HUDEP-2 (cell line): ENCODE data around the gene CPLX1.

Source experiments
- DNase-seq, 76 experiments: peaks; one replicate each; lab custom pipeline; 2025; ENCODE audit not compliant: unreplicated experiment in 76 of 76; lab: John Stamatoyannopoulos, UW

CPLX1 gene

GRCh38 chr4:856225-856901, 30.4 kb upstream of the CPLX1 start:
- DNase-seq = no peak

GRCh38 chr4:855880-856224, 29.9 kb upstream of the CPLX1 start:
- DNase-seq = no peak

DNA sequence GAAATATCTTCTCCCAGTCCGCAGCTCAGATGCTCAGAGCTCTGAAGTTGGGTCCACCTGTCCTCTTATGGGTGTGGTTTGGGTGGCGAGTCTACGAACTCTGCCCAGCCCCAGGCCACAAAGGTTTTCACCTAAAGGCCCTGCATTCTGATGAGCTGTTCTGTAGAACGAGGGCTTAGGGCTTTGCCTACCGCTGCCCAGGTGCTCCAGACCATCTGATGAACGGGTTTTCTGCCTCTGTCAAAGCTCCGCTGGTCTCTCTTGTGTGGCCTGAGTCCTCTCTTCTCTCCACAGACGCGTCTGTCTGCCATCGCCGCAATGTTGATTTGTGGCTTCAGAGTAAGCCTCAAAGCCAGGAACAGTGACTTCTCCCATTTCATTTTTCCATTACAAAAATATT, 28.4 kb upstream of the CPLX1 start:
- no peak for DNase-seq

GRCh38 chr4:853416-853781, 27.5 kb upstream of the CPLX1 start:
- no peak for DNase-seq

DNA sequence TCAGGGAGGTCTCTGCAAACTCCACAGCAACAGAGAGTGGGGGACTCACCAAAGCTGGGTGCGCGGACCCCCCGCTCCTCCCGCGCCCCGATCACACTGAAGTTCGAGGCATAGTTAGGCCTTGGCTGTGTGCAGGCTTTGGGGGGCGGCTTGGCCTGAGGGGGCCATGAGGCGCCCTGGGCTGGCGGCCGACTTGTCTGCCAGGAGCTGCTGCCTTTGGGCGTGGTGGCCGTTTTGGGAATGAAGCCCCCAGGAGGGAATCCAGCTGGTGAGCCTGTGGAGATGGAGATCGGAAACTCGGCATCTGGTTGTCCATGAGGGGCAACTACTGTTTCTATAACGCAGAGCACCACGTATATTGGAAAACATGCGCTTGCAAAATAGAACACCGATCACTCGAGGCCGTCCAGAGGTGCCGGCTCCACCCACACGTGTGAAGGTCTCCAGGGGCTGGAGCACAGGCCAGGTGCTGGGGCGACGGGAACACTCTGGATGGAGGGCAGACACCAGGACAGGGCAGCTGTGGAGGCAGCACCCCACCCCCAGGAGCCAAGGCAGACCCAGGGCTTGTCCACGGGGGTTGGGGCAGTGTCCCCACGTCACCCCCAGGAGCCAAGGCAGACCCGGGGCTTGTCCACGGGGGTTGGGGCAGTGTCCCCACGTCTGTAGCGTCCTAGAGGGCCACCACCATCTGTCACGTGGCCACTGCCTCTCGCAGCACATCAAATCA, 25.9 kb upstream of the CPLX1 start:
- DNase-seq = no peak

- peak in 4 of 76 experiments; percentile 12 to 43 (median 30) for DNase-seq
These were observed 24.5 kb upstream of the CPLX1 start for GRCh38 chr4:850323-850945.

DNA sequence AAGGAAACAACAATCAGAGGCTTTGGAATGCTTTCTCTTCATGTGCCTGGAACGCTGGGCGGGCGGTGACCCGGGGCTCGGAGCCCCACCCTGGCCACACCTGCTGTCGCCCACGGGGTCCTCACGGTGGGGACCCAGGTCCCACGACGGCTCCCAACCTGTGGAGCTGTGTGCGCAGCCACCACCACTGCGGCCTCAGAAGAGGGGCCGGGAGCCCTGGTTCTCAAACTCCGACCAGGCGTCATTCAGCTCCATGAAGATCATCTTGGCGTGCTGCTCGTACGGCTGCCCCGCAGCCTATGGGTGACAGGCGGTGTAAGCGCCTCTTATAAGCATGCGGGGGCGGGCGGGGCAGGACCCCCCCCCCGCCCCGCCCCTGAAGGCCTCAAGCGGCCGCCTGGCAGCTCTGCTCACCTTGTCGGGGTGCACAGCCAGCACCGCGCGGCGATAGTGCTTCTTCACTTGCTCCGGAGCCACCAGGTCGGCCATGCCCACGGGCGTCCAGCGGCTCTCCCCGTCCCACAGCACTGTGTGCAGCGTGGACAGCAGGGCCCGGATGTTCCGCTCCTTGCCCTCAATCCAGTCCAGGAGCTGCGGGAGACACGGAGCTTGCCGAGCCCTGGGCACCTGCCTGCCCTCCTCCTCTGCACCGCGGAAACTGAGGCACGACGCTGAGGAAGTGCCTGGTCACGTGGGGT, 23.7 kb upstream of the CPLX1 start:
- DNase-seq = no peak

DNA sequence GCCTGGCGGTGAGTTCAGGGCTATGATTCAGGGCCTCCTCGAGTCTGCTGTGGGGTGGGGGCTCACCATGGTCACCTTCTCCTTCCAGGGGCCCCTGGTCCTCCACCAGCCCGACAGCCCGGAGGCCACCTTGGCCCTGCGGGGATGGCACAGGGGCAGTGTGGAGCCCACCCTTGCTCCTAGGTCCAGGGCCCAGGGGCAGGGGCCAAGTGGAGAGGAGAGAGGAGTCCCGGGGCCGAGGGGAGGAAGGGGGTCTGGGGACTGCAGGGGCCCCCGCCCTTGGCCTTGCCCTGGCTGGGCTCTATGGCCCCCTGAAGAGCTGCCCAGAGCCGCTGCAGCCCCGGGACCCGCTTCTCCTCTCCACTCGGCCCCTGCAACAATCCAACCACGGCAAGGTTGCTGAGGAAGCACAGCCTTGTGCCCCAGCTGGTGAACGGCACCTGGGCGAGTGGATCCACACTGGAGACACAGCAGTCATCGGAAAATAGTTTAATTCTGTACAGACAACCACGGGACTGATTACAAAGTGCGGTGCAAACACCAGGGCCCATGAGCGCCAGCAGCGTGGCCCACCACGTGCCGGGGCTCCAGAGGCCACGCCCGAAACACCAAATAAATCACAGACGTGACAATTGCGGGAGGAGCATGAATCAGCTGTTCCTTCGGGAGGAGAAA, 23.0 kb upstream of the CPLX1 start:
- DNase-seq = no peak

DNA sequence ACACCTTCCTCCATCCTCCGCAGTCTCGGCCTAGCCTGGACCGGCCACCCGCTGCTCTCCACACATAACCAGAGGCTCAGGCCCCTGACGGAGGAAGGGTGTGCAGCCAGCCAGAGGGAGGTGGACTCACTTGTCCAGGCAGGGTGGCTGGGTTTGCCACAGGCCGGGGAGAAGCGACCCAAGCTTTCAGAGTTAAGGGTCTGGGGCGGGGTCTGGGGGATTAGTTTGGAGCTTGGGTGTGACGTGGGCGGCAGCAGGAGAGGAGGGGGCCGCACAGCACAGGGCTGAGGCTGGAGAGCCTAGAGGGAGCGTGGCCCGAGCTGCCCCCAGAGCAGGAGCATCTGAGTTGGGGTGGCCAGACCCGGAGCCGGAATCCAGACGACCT, 22.4 kb upstream of the CPLX1 start:
- no peak for DNase-seq

DNA sequence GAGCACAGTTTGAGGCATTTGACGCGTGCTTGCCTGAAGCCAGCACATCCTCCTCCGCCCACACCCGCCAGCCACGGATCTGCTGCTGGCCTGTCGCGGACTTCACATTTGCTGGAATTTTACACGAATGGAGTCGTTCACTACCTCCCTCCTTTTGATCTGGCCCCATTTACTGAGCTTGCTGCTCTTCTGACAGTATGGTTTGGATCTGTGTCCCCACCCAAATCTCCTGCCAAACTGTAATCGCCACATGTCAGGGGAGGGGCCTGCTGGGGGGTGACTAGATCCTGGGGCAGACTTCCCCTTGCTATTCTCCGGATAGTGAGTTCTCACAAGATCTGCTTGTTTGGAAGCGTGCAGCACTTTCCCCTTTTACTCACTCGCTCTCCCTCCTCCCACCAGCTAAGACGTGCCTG, 19.9 kb upstream of the CPLX1 start:
- no peak for DNase-seq

GRCh38 chr4:845233-845835, 19.4 kb upstream of the CPLX1 start:
- DNase-seq = no peak

- DNase-seq = no peak
These were observed 18.9 kb upstream of the CPLX1 start for GRCh38 chr4:844752-845232.

DNA sequence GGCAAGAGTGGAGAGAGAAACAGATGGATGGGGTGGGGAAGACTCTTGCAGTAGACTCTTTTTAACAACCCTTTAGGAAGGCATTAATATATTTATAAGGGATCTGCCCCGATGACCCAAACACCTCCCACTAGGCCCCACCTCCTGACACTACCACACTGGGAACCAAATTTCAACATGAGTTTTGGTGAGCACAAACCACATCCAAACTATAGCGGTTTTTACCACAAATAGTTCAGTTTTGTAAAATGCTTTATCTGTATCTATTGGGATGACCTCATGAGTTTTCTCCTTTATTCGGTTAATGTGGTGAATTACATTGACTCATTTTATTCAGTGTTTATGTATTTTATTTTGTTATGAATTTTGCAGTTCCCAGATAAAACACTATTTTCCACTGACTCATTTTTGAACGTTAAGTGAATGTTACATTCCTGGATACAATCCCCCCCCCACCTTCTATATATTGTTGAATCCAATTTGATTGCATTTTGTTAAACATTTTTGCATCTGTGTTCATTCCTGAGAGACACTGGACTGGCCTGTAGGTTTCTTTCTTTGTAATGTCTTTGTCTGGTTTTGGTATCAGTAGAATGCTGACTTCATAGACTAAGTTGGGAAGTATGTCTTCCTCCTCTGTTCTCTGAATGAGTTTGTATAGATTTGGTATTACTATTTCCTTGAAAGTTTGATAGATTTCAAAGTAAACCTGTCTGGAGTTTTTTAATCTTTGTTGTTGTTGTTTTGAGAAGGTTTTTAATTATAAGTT, 13.9 kb upstream of the CPLX1 start:
- DNase-seq = no peak

- no peak for DNase-seq
These were observed 11.8 kb upstream of the CPLX1 start for GRCh38 chr4:837772-838171.

GRCh38 chr4:836750-837301, 10.9 kb upstream of the CPLX1 start:
- DNase-seq = no peak

- no peak for DNase-seq
These were observed 10.1 kb upstream of the CPLX1 start for GRCh38 chr4:836003-836511.

DNA sequence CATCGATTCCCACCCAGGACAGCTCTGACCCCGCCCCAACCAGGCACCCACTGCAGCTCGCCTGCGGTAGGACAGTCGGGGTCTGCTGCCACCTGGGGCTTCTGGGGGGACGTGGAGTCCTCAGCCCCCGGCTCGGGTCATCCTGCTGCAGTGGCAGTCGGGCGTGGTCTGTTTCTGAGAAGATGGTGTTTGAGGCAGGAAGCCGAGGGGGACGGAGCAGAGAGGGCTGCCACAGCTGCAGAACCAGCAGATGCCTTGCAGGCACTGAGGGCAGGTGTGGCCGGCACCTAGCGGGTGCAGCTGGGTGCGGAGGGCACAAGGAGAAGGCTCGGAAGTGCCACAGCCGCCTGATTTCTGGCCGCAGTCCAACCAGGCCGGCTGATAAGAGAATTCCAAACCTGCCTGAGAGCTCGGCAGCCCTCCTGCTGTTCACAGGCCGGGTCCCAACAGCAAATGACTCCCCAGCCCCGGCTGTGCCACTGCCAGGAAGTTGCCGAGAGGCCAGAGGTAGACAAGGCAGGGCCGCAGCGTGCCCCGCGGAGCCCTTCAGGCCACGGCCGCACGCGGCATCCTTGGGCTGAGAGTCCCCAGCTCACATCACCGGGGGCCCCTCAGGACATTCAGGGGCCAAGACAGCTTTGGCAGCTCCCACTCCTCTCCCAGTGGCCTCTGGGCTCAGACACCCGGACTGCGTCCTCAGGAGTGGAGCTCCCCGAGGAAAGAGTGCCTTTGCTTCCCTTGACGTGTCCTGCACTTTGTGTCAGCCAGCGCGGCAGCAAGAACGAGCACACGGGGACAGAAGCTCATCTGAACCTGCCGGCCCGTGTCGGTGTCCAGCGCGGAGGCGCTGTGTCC, 9.4 kb upstream of the CPLX1 start:
- no peak for DNase-seq

DNA sequence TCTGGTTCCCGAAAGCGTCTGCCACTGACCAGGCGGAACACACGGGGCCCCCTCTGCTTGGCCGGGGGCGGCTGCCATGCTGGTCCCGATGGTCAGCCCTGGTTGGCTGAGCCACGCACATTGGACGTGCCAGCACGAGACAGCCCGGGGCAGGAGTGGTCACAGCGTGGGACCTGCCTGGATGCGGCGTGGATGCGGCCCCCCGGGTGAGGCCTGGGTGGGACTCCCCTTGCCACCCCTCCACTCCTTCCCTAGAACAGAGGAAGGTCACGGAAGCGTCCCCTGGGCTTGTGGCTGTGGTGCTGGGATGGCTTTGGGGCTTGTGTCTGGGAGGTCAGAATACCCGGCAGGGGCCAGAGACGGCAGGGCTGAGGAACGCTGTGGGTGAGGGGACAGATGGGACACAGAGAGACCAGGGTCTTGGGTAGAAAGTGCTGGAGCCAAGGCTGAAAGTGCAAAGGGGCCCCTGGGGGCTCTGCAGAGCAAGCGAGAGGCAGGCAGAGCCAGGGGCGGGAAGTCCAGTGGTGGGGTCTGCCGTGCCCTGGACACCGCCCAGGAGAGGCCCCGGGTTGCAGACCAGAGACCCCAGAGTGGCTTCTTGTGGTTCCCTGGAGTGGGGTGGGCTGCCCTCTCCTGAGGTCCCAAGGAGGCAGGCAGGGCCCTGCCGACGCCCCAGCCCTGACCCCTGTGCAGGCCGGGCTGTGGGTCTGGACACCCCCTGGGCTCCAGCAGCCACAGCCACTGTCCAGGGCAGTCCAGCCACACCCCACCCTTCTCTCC, 8.6 kb upstream of the CPLX1 start:
- DNase-seq = no peak
